Adipocyte (in vitro differentiated cells): ENCODE measurements around the gene PGM1.

Source experiments
- DNase-seq: peaks from one replicate; pipeline ENCODE4 v3.0.0-alpha.2; 2015; ENCODE audit warnings: low read depth
- H3K27me3 ChIP-seq: replicated peaks from 2 replicates; pipeline ENCODE4 v1.7.0; 2013; ENCODE audit warnings: mild to moderate bottlenecking, low read length, moderate library complexity; ENCODE audit not compliant: control insufficient read depth, insufficient read depth
- H3K36me3 ChIP-seq: 2 replicates; pipeline ENCODE4 v1.7.0; 2013; ENCODE audit warnings: low read length, mild to moderate bottlenecking, moderate library complexity; ENCODE audit not compliant: control insufficient read depth, insufficient read depth, severe bottlenecking
- H3K4me1 ChIP-seq: 2 replicates; pipeline ENCODE4 v1.7.0; 2013; ENCODE audit warnings: mild to moderate bottlenecking, low read length, moderate library complexity; ENCODE audit not compliant: control insufficient read depth, insufficient read depth
- H3K4me3 ChIP-seq: 2 replicates; pipeline ENCODE4 v1.7.0; 2013; ENCODE audit warnings: mild to moderate bottlenecking, low read length, moderate library complexity
- H3K9ac ChIP-seq: 2 replicates; pipeline ENCODE4 v1.7.0; 2013; ENCODE audit warnings: mild to moderate bottlenecking, low read length, moderate library complexity
- H3K9me3 ChIP-seq: 2 replicates; pipeline ENCODE4 v1.7.0; 2013; ENCODE audit warnings: mild to moderate bottlenecking, low read length, moderate library complexity; ENCODE audit not compliant: control insufficient read depth

Gene PGM1

DNA sequence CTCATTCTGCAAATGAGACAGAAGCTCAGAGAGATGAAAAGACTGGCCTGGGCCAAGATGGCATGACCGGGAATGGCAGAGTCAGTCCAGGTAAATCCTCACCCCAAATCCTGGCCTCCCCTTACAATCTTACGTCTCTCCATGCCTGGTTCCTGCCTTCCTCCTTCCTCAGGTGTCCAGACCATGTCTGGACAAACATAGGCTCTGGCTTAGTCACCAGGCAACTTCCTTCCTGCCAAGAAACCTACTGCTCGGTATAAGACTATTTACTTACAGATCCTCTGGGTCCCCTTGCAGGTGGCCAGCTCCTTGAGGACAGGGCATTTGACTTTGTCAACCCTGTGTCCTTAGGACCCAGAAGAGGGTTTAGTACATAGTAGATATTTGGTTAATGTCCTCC lies 111.2 kb downstream of the PGM1 start:
- no peak overlapping the region for H3K9ac ChIP-seq
- H3K36me3 ChIP-seq: no peaks in the 10 kb centered on the region
- no peak overlapping the region for H3K4me3 ChIP-seq
- H3K9me3 ChIP-seq: no peaks in the 10 kb centered on the region
- H3K27me3 ChIP-seq: peaks cover 8% of the 10 kb centered on the region
- DNase-seq: no peak
- no peaks in the 10 kb centered on the region for H3K4me1 ChIP-seq

DNA sequence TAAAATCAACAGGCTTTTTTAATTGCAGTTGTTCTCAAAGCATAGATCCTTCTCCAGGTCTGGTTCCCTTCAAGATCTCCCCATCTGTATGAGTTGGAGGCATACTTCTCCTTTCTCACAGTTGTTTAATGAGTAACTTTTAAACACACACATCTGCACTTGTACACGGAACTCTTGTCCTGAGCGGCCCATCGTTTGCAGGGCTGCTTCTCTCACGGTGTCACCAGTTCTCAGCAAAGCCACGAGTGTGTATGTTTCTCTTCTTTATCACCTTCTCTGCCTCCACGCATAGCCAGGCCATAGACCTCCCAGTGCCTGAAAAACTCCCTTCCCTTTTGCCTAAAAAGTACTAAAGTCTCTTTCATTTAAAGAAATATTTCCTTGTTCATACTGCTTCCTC lies 111.9 kb downstream of the PGM1 start:
- DNase-seq: no peak

DNA sequence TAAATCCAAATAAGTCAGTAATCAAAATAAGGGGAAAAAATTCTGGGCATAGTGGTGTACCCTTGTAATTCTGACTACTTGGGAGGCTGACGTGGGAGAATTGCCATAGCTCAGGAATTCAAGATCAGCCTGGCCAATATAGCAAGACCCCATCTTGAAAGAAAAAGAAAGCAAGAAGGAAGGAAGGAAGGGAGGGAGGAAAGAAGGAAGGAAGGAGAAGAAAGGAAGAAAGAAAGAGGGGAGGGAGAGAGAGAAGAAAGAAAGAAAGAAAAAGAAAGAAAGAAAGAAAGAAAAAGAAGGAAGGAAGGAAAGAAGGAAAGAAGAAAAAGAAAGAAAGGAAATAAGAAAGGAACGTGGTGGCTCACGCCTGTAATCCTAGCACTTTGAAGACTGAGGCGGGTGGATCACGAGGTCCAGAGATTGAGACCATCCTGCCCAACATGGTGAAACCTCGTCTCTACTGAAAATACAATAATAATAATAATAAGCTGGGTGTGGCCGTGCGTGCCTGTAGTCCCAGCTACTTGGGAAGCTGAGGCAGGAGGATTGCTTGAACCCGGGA lies 116.1 kb downstream of the PGM1 start:
- no peaks in the 10 kb centered on the region for H3K36me3 ChIP-seq
- peaks cover 8% of the 10 kb centered on the region for H3K27me3 ChIP-seq
- H3K4me3 ChIP-seq: no peak overlapping the region
- peaks cover 22% of the 10 kb centered on the region for H3K4me1 ChIP-seq
- H3K9me3 ChIP-seq: no peaks in the 10 kb centered on the region
- H3K9ac ChIP-seq: no peak overlapping the region
- no peak for DNase-seq

More for the DNA sequence above, 111.9 kb downstream of the PGM1 start:
- no peaks in the 10 kb centered on the region for H3K36me3 ChIP-seq
- no peaks in the 10 kb centered on the region for H3K9me3 ChIP-seq
- no peak overlapping the region for H3K9ac ChIP-seq
- H3K4me1 ChIP-seq: no peaks in the 10 kb centered on the region
- no peak overlapping the region for H3K4me3 ChIP-seq
- H3K27me3 ChIP-seq: peaks cover 8% of the 10 kb centered on the region
